Liver (tissue), 3 donors: ENCODE measurements around the gene TATDN2.

Experiments
- EGR1 ChIP-seq, 2 donors: IDR thresholded peaks; 2 replicates each; pipeline ENCODE4 v1.6.1; 2016 to 2018; ENCODE audit warnings: antibody characterized with exemption in 2 of 2, low read depth in 2 of 2
- HNF4G ChIP-seq: IDR thresholded peaks from 2 replicates; pipeline ENCODE4 v1.6.1; 2016; ENCODE audit warnings: antibody characterized with exemption
- NR2F2 ChIP-seq: IDR thresholded peaks from 2 replicates; pipeline ENCODE4 v1.6.1; 2016; ENCODE audit warnings: antibody characterized with exemption
- RAD21 ChIP-seq, 2 donors: IDR thresholded peaks; 2 replicates each; pipeline ENCODE4 v1.6.1; 2016; ENCODE audit warnings: antibody characterized with exemption in 2 of 2, mild to moderate bottlenecking in 2 of 2
- TAF1 ChIP-seq: conservative IDR thresholded peaks from 2 replicates; pipeline ENCODE4 v1.6.1; 2016; ENCODE audit warnings: antibody characterized with exemption, mild to moderate bottlenecking
- TF ChIP-seq, protein P1 (sequence below): fragments of 150-350 bp; IDR thresholded peaks from 2 replicates; pipeline ENCODE4 v1.5.1; 2017; ENCODE audit warnings: improper control_type of control experiment, low read depth, low read length; ENCODE audit not compliant: missing input control
- TF ChIP-seq, protein P2 (sequence below): IDR thresholded peaks from 2 replicates; pipeline ENCODE4 v1.6.1; 2016; ENCODE audit warnings: antibody characterized with exemption
- donor health status: healthy.
- donor health status: healthy.

GRCh38 chr3:10217359-10217758 is 30.9 kb upstream of the TATDN2 start:
- TF ChIP-seq, protein P1, sequence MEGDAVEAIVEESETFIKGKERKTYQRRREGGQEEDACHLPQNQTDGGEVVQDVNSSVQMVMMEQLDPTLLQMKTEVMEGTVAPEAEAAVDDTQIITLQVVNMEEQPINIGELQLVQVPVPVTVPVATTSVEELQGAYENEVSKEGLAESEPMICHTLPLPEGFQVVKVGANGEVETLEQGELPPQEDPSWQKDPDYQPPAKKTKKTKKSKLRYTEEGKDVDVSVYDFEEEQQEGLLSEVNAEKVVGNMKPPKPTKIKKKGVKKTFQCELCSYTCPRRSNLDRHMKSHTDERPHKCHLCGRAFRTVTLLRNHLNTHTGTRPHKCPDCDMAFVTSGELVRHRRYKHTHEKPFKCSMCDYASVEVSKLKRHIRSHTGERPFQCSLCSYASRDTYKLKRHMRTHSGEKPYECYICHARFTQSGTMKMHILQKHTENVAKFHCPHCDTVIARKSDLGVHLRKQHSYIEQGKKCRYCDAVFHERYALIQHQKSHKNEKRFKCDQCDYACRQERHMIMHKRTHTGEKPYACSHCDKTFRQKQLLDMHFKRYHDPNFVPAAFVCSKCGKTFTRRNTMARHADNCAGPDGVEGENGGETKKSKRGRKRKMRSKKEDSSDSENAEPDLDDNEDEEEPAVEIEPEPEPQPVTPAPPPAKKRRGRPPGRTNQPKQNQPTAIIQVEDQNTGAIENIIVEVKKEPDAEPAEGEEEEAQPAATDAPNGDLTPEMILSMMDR, result no peak
- TF ChIP-seq HNF4G (no peak), NR2F2 (no peak), RAD21 (IDR thresholded peaks at IDR 0.05) (no peak), TAF1 (no peak), EGR1 (IDR thresholded peaks at IDR 0.05; ENCODE audit: low read depth in 2 of 2) (no peak)
- TF ChIP-seq, protein P2, sequence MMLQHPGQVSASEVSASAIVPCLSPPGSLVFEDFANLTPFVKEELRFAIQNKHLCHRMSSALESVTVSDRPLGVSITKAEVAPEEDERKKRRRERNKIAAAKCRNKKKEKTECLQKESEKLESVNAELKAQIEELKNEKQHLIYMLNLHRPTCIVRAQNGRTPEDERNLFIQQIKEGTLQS, result no peak
